ENCODE measurements around the gene FAM120A.

The FAM120A gene, protein sequence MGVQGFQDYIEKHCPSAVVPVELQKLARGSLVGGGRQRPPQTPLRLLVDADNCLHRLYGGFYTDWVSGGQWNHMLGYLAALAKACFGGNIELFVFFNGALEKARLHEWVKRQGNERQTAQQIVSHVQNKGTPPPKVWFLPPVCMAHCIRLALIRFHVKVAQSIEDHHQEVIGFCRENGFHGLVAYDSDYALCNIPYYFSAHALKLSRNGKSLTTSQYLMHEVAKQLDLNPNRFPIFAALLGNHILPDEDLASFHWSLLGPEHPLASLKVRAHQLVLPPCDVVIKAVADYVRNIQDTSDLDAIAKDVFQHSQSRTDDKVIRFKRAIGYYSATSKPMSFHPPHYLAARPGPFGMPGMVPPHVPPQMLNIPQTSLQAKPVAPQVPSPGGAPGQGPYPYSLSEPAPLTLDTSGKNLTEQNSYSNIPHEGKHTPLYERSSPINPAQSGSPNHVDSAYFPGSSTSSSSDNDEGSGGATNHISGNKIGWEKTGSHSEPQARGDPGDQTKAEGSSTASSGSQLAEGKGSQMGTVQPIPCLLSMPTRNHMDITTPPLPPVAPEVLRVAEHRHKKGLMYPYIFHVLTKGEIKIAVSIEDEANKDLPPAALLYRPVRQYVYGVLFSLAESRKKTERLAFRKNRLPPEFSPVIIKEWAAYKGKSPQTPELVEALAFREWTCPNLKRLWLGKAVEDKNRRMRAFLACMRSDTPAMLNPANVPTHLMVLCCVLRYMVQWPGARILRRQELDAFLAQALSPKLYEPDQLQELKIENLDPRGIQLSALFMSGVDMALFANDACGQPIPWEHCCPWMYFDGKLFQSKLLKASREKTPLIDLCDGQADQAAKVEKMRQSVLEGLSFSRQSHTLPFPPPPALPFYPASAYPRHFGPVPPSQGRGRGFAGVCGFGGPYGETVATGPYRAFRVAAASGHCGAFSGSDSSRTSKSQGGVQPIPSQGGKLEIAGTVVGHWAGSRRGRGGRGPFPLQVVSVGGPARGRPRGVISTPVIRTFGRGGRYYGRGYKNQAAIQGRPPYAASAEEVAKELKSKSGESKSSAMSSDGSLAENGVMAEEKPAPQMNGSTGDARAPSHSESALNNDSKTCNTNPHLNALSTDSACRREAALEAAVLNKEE

DNA sequence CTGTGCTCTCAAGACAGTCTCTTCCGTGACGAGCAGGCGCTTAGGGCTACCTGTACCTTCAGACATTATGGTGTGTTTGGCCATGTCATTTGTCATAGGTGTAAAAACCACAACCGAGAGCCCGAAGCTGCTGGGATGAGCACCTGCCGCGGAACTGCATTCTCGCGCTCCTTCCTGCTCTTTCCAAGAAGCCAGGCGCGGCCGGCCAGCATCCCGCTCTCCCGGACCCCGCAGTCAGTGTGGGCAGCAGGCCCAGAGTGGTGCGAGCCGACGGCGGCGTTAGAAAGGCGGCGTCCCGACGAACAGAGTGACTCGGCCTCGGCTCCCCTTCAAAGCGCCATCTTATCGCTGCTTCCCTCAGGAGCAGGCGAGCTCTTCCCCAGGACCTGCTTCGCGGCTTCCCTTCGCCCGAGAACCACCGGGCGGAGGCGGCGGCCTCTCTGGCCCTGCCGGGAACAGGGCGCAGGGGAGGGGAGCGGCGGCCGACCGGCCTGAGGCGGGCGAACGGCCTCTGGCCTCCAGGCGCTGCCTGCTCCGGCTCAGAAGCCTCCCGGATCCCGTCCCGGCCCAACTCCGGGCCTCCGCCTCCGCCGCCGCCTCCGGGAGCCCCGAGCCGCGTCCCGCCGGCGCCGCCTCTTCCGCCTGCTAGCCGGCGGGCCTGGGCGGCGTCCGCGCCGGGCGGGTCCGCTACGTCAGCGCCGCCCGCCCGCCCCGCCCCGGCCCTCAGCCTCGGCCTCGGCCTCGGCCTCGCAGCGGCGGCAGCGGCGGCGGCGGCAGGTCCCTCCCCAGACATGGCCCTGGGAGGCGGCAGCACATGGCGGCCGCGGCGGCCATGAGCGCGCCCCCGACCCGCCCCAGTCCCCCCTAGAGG lies at the start of gene FAM120A:
TSS of gene FAM120A (plus strand) at position 741 of the 871 bp plus-strand sequence. CDS start 231 bp downstream, outside the sequence.
- H3K4me3 ChIP-seq (ENCODE audit: low read length): peak within 1 kb of the TSS; percentile 89
- TF ChIP-seq, protein P1, sequence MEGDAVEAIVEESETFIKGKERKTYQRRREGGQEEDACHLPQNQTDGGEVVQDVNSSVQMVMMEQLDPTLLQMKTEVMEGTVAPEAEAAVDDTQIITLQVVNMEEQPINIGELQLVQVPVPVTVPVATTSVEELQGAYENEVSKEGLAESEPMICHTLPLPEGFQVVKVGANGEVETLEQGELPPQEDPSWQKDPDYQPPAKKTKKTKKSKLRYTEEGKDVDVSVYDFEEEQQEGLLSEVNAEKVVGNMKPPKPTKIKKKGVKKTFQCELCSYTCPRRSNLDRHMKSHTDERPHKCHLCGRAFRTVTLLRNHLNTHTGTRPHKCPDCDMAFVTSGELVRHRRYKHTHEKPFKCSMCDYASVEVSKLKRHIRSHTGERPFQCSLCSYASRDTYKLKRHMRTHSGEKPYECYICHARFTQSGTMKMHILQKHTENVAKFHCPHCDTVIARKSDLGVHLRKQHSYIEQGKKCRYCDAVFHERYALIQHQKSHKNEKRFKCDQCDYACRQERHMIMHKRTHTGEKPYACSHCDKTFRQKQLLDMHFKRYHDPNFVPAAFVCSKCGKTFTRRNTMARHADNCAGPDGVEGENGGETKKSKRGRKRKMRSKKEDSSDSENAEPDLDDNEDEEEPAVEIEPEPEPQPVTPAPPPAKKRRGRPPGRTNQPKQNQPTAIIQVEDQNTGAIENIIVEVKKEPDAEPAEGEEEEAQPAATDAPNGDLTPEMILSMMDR (conservative IDR thresholded peaks at IDR 0.05; ENCODE audit: low read depth, low read length): no peak
- DNase-seq (ENCODE audit: low read depth): no peak

DNA sequence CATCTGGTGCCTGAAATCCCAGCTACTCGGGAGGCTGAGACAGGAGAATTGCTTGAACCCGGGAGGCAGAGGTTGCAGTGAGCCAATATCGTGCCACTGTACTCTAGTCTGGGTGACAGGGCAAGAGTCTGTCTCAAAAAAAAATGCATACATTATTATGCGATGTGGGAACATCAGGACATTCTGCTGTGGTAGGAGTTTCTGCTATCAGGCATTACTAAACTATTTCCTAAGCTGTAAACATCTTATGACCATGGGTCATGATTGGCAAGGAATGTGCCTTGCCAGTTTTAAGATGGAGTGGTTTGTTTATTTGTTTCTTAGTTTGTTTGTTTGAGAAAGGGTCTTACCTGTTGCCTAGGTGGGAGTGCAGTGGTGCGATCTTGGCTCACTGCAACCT lies 45.1 kb upstream of the FAM120A start:
- H3K4me3 ChIP-seq (ENCODE audit: low read length): no peak overlapping the region
- DNase-seq (ENCODE audit: low read depth): no peak
- TF ChIP-seq, protein P1 (conservative IDR thresholded peaks at IDR 0.05; ENCODE audit: low read depth, low read length): no peak

DNA sequence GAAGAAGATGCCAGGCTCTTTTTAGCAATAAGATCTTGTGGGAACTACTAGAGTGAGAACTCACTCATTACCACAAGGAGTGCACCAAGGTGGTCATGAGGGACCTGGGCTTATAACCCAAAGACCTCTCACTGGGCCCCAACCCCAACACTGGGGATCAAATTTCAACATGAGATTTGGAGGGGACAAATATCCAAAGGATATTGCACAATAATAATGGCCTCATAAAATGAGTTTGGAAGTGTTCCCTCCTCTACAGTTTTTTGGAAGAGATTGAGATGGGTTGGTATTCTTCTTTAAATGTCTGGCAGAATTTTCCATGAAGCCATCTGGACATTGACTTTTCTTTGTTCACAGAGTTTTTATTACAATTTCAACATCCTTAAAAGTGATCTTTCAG lies 38.0 kb upstream of the FAM120A start:
- TF ChIP-seq, protein P1 (conservative IDR thresholded peaks at IDR 0.05; ENCODE audit: low read depth, low read length): no peak

DNA sequence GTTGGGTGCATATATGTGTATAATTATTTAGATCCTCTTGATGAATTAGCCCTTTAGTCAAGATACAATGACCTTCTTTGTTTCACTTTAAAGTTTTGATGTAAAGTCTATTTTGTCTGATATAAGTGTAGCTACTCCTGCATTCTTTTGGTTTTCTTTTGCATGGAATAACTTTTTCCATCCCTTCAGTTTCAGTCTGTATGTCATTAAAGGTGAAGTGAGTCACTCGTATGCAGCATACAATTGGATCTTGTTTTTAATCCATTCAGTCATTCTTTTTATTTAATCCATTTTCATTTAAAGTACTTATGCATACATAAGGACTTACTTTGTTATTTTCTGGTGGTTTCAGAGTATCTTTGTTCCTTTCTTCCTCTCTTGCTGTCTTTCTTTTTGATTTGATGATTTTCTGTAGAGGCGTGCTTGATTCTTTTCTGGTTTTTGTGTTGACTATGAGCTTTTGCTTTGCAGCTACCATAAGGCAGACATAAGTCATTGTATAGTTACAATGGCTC lies 36.3 kb upstream of the FAM120A start:
- TF ChIP-seq, protein P1 (conservative IDR thresholded peaks at IDR 0.05; ENCODE audit: low read depth, low read length): no peak
- H3K4me3 ChIP-seq (ENCODE audit: low read length): no peak overlapping the region
- DNase-seq (ENCODE audit: low read depth): no peak

More for the DNA sequence above, 38.0 kb upstream of the FAM120A start:
- H3K4me3 ChIP-seq (ENCODE audit: low read length): no peak overlapping the region
- DNase-seq (ENCODE audit: low read depth): no peak

DNA sequence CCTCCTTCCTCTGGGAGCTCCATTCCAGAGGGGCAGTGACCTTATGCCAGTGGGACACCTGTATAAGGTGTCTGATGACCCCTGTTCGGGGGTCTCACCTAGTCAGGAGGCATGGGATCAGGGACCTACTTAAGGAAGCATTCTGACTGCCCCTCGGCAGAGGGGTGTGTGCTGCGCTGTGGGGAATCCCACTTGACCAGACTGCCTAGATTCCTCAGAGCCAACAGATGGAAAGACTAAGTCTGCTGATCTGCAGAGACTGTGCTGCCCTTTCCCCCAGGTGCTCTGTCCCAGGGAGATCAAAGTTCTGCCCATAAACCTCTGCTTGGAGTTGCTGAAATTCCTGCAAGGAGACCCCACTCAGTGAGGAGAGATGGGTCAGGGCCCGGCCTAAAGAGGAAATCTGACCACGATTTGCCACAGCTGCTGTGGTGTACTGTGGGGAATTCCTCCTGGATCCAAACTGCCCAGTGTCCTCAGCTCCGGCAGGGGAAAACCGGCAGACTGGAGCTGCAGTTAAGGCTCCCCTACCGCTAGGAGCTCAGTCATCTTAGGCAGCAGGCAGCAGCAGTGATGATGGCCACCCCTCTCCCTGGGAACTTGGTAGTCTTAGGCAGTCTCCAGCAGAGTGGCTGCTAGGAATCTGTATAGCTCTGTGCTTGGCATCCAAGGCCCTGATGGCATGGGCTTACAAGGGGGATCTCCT lies 34.8 kb upstream of the FAM120A start:
- DNase-seq (ENCODE audit: low read depth): no peak
- no peak overlapping the region for H3K4me3 ChIP-seq (ENCODE audit: low read length)
- TF ChIP-seq, protein P1 (conservative IDR thresholded peaks at IDR 0.05; ENCODE audit: low read depth, low read length): no peak
